K562 (cell line): ENCODE measurements around the gene TTC22. TPM values are rescaled to one million over a fixed set of nuclear protein-coding genes. Genes with fewer than 3 reads are reported as not detected.

Experiments
- BHLHE40 ChIP-seq: IDR thresholded peaks from 2 replicates; pipeline ENCODE4 v1.6.1; 2011; ENCODE audit warnings: low read length, improper control_type of control experiment
- CAMTA2 ChIP-seq: fragments of 250-450 bp; sonication (Bioruptor Pico); conservative IDR thresholded peaks from 2 replicates; pipeline ENCODE4 v1.5.1; 2022
- CC2D1A ChIP-seq: fragments of 450-650 bp; IDR thresholded peaks from 2 replicates; pipeline ENCODE4 v1.6.1; 2017; ENCODE audit warnings: mild to moderate bottlenecking
- CSDE1 ChIP-seq, 2 experiments: fragments of 450-650 bp; IDR thresholded peaks; 2 replicates each; pipeline ENCODE4 v1.6.1; 2016; ENCODE audit warnings: mild to moderate bottlenecking in 1 of 2
- HMG20B ChIP-seq: fragments of 250-450 bp; sonication (Bioruptor Pico); IDR thresholded peaks from 2 replicates; pipeline ENCODE4 v1.5.0; 2021; ENCODE audit warnings: mild to moderate bottlenecking
- MIER1 ChIP-seq: fragments of 450-650 bp; IDR thresholded peaks from 2 replicates; pipeline ENCODE4 v1.6.1; 2016; ENCODE audit warnings: antibody characterized with exemption, mild to moderate bottlenecking, low read depth
- MYNN ChIP-seq, 2 experiments: sonication (generic); formaldehyde crosslinking in 1 of 2; IDR thresholded peaks; 2 replicates each; pipeline versions ENCODE4 v1.5.0 to v1.6.1; 2016 to 2020; ENCODE audit warnings: antibody characterized with exemption in 1 of 2, missing genetic modification reagents in 1 of 2
- PCBP2 ChIP-seq: fragments of 200-400 bp; formaldehyde crosslinking; IDR thresholded peaks from 2 replicates; pipeline ENCODE4 v1.6.1; 2018; ENCODE audit warnings: low read length, low read depth, mild to moderate bottlenecking, moderate library complexity; ENCODE audit not compliant: poor library complexity, severe bottlenecking
- SMARCC2 ChIP-seq: fragments of 450-650 bp; IDR thresholded peaks from 2 replicates; pipeline ENCODE4 v1.6.1; 2017; ENCODE audit warnings: antibody characterized with exemption, moderate library complexity, mild to moderate bottlenecking, low read depth
- SRSF1 ChIP-seq: fragments of 200-400 bp; formaldehyde crosslinking; IDR thresholded peaks from 2 replicates; pipeline ENCODE4 v1.6.1; 2017; ENCODE audit warnings: mild to moderate bottlenecking, low read depth, low read length, moderate library complexity
- polyA plus RNA-seq, 8 experiments: library from polyadenylated mRNA; depleted of rRNA in 4 of 8; stranded (reverse) in 5 of 8; unstranded in 3 of 8; fragments of >200 nt; fragmentation: Nextera tagmentation in 2 of 8; fragmentation: Illumina TruSeq in 1 of 8; extraction: Ambion mirVana in 2 of 8; extraction: Trizol in 1 of 8; gene quantifications; 2 replicates each; pipeline versions ENCODE4 v1.2.1 to v1.2.3, GENCODE V29; 2011 to 2014; ENCODE audit warnings: inconsistent platforms in 1 of 8, missing spikeins in 1 of 8
- total RNA-seq, 7 experiments: library from RNA; depleted of rRNA in 6 of 7; stranded (reverse); fragments of >200 nt in 6 of 7; fragmentation: Illumina TruSeq in 2 of 7; extraction: Trizol in 2 of 7; gene quantifications; 2 replicates each; pipeline versions ENCODE4 v1.2.1 to v1.2.3, GENCODE V29; 2011 to 2021; ENCODE audit warnings: low replicate concordance in 1 of 7
- TF ChIP-seq, protein P1 (sequence below): fragments of 200-800 bp; sonication (Bioruptor generic); IDR thresholded peaks from 2 replicates; pipeline ENCODE4 v1.6.1; 2017; ENCODE audit warnings: missing genetic modification characterization, missing compliant biosample characterization
- TF ChIP-seq, protein P2 (sequence below): fragments of 250-450 bp; sonication (Bioruptor Pico); IDR thresholded peaks from 2 replicates; pipeline ENCODE4 v1.6.1; 2021; ENCODE audit warnings: mild to moderate bottlenecking

Gene TTC22
- total and polyA plus RNA-seq, 9 of the 15 experiments (the other 6 are each of a cell fraction or from before 2014, with no cell fraction given), result 0.07 TPM; not detected in 8

DNA sequence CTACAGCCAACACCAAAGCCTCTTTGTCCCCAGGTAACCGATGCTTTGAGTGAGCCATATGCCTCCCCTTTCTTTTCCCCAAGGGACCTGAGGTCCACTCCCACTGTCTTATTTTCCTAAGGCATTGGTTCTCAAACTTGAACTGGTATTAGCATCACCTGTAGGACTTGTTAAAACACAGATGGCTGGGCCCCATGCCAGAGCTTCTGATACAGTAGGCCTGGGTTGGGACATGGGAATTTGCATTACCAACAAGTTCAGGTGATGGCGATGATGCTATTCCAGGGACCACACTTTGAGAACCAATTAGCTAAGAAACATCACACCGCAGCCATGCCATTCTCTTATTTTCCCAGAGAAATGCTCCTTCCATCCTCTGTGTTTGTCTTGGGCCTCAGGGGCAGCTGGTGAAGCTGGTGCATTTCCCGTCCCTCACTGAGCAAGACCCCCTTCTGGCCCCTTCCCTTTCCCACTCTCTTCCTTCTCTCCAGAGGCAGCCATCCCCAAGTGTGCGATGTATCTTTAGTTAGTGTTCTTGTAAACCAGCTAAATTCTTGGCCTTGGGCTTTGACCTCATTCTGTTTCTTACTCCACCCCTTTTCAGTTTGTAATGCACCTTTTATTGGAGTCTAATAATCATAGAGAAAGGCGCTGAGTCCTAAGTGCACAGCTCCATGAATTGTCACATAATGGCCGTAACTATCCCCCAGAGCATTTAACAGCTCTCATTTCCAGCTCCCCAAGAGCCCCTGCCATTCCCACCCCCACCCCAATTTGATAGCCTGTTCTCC is 14.2 kb upstream of the TTC22 start (continued):
- TF ChIP-seq PCBP2 (no peak), CSDE1 (IDR thresholded peaks at IDR 0.05) (no peak), SRSF1 (no peak), MYNN (IDR thresholded peaks at IDR 0.05) (no peak), MYNN (CRISPR knock-in tag; IDR thresholded peaks at IDR 0.05) (no peak), CAMTA2 (CRISPR knock-in tag) (no peak), SMARCC2 (no peak), HMG20B (CRISPR knock-in tag) (no peak), BHLHE40 (no peak), MIER1 (no peak), CC2D1A (no peak)
- TF ChIP-seq, protein P1, sequence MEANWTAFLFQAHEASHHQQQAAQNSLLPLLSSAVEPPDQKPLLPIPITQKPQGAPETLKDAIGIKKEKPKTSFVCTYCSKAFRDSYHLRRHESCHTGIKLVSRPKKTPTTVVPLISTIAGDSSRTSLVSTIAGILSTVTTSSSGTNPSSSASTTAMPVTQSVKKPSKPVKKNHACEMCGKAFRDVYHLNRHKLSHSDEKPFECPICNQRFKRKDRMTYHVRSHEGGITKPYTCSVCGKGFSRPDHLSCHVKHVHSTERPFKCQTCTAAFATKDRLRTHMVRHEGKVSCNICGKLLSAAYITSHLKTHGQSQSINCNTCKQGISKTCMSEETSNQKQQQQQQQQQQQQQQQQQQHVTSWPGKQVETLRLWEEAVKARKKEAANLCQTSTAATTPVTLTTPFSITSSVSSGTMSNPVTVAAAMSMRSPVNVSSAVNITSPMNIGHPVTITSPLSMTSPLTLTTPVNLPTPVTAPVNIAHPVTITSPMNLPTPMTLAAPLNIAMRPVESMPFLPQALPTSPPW, result no peak
- TF ChIP-seq, protein P2, sequence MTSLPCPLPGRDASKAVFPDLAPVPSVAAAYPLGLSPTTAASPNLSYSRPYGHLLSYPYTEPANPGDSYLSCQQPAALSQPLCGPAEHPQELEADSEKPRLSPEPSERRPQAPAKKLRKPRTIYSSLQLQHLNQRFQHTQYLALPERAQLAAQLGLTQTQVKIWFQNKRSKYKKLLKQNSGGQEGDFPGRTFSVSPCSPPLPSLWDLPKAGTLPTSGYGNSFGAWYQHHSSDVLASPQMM (CRISPR knock-in tag), result no peak
